Rectal smooth muscle tissue (tissue), 1 donor: ENCODE data around the gene PYROXD2.

Experiments
- H3K27ac ChIP-seq: one replicate; pipeline ENCODE4 v1.7.0; 2013; ENCODE audit warnings: low read depth, low read length, inconsistent platforms
- H3K27me3 ChIP-seq: one replicate; pipeline ENCODE4 v1.7.0; 2013; ENCODE audit warnings: low read length; ENCODE audit not compliant: control insufficient read depth, insufficient read depth
- H3K36me3 ChIP-seq: one replicate; pipeline ENCODE4 v1.7.0; 2013; ENCODE audit warnings: low read length; ENCODE audit not compliant: control insufficient read depth, insufficient read depth
- H3K4me1 ChIP-seq: one replicate; pipeline ENCODE4 v1.7.0; 2013; ENCODE audit warnings: low read length; ENCODE audit not compliant: control insufficient read depth, insufficient read depth
- H3K4me3 ChIP-seq: one replicate; pipeline ENCODE4 v1.7.0; 2013; ENCODE audit warnings: low read length
- H3K9ac ChIP-seq: one replicate; pipeline ENCODE4 v1.7.0; 2013; ENCODE audit warnings: low read length

PYROXD2 gene

GRCh38 chr10:98430427-98430826 is 15.4 kb upstream of the PYROXD2 start:
- Histone ChIP-seq H3K36me3 (peaks cover 43% of the 10 kb centered on the region), H3K27ac (no peak overlapping the region), H3K4me1 (no peaks in the 10 kb centered on the region), H3K4me3 (no peak overlapping the region), H3K27me3 (no peaks in the 10 kb centered on the region), H3K9ac (no peak overlapping the region)

- Histone ChIP-seq H3K4me3 (no peak overlapping the region), H3K36me3 (peaks cover 36% of the 10 kb centered on the region), H3K9ac (no peak overlapping the region), H3K27ac (no peak overlapping the region), H3K27me3 (no peaks in the 10 kb centered on the region), H3K4me1 (no peaks in the 10 kb centered on the region)
Observed at GRCh38 chr10:98429320-98430072, 14.5 kb upstream of the PYROXD2 start.

- Histone ChIP-seq H3K4me3 (no peak overlapping the region), H3K27me3 (no peaks in the 10 kb centered on the region), H3K9ac (no peak overlapping the region), H3K27ac (no peak overlapping the region), H3K36me3 (peaks cover 29% of the 10 kb centered on the region), H3K4me1 (no peaks in the 10 kb centered on the region)
Observed at GRCh38 chr10:98427011-98427515, 12.1 kb upstream of the PYROXD2 start.

- Histone ChIP-seq H3K4me3 (no peak overlapping the region), H3K27ac (no peak overlapping the region), H3K27me3 (no peaks in the 10 kb centered on the region), H3K9ac (no peak overlapping the region), H3K36me3 (peaks cover 23% of the 10 kb centered on the region), H3K4me1 (no peaks in the 10 kb centered on the region)
Observed at GRCh38 chr10:98425511-98426352, 10.8 kb upstream of the PYROXD2 start.

GRCh38 chr10:98424295-98425254 is 9.6 kb upstream of the PYROXD2 start:
- Histone ChIP-seq H3K27me3 (no peaks in the 10 kb centered on the region), H3K4me1 (no peaks in the 10 kb centered on the region), H3K4me3 (no peak overlapping the region), H3K27ac (no peak overlapping the region), H3K36me3 (peaks cover 16% of the 10 kb centered on the region), H3K9ac (no peak overlapping the region)

GRCh38 chr10:98423691-98424120 is 8.7 kb upstream of the PYROXD2 start:
- H3K27ac ChIP-seq, result no peak overlapping the region
- H3K4me3 ChIP-seq, result no peak overlapping the region
- no peak overlapping the region for H3K9ac ChIP-seq
- H3K27me3 ChIP-seq, result no peaks in the 10 kb centered on the region
- H3K4me1 ChIP-seq, result no peaks in the 10 kb centered on the region
- peaks cover 18% of the 10 kb centered on the region for H3K36me3 ChIP-seq

- H3K4me3 ChIP-seq, result no peak overlapping the region
- no peak overlapping the region for H3K27ac ChIP-seq
- H3K36me3 ChIP-seq, result peaks cover 25% of the 10 kb centered on the region
- no peak overlapping the region for H3K9ac ChIP-seq
- H3K4me1 ChIP-seq, result no peaks in the 10 kb centered on the region
- no peaks in the 10 kb centered on the region for H3K27me3 ChIP-seq
Observed at GRCh38 chr10:98422182-98422581, 7.2 kb upstream of the PYROXD2 start.

- H3K4me1 ChIP-seq, result peaks cover under 1% of the 10 kb centered on the region
- peaks cover 27% of the 10 kb centered on the region for H3K36me3 ChIP-seq
- no peaks in the 10 kb centered on the region for H3K27me3 ChIP-seq
- H3K27ac ChIP-seq, result no peak overlapping the region
- no peak overlapping the region for H3K4me3 ChIP-seq
- no peak overlapping the region for H3K9ac ChIP-seq
Observed at GRCh38 chr10:98420786-98421185, 5.8 kb upstream of the PYROXD2 start.

- H3K27ac ChIP-seq, result no peak overlapping the region
- H3K27me3 ChIP-seq, result no peaks in the 10 kb centered on the region
- H3K4me1 ChIP-seq, result peaks cover 7% of the 10 kb centered on the region
- no peak overlapping the region for H3K4me3 ChIP-seq
- H3K36me3 ChIP-seq, result peaks cover 25% of the 10 kb centered on the region
- H3K9ac ChIP-seq, result no peak overlapping the region
Observed at GRCh38 chr10:98419469-98420261, 4.7 kb upstream of the PYROXD2 start.

- peaks cover 7% of the 10 kb centered on the region for H3K4me1 ChIP-seq
- H3K27ac ChIP-seq, result no peak overlapping the region
- H3K27me3 ChIP-seq, result no peaks in the 10 kb centered on the region
- no peak overlapping the region for H3K9ac ChIP-seq
- no peak overlapping the region for H3K4me3 ChIP-seq
- peaks cover 25% of the 10 kb centered on the region for H3K36me3 ChIP-seq
Observed at GRCh38 chr10:98418665-98419468, 3.9 kb upstream of the PYROXD2 start.
